HepG2 (cell line): ENCODE data around the gene VWA1. TPM values are rescaled to one million over a fixed set of nuclear protein-coding genes. Genes with fewer than 3 reads are reported as not detected.

Source experiments
- BCL6 ChIP-seq: IDR thresholded peaks from 2 replicates; pipeline ENCODE4 v1.6.1; 2016; ENCODE audit warnings: missing genetic modification reagents, missing compliant biosample characterization
- FIP1L1 ChIP-seq: fragments of 200-400 bp; formaldehyde crosslinking; IDR thresholded peaks from 2 replicates; pipeline ENCODE4 v1.6.1; 2018; ENCODE audit warnings: low read depth, mild to moderate bottlenecking, low read length, moderate library complexity, borderline replicate concordance; ENCODE audit not compliant: insufficient read depth
- HNF1B ChIP-seq: sonication (generic); formaldehyde crosslinking; IDR thresholded peaks from 2 replicates; pipeline ENCODE4 v1.5.1; 2020; ENCODE audit warnings: mild to moderate bottlenecking, moderate library complexity, missing genetic modification reagents
- KIAA2018 ChIP-seq: sonication (generic); formaldehyde crosslinking; IDR thresholded peaks from 2 replicates; pipeline ENCODE4 v1.5.0; 2020; ENCODE audit warnings: mild to moderate bottlenecking, missing genetic modification reagents, borderline replicate concordance
- NFATC3 ChIP-seq: sonication (generic); formaldehyde crosslinking; IDR thresholded peaks from 2 replicates; pipeline ENCODE4 v1.5.1; 2020; ENCODE audit warnings: mild to moderate bottlenecking, missing genetic modification reagents
- PATZ1 ChIP-seq: sonication (generic); formaldehyde crosslinking; IDR thresholded peaks from 2 replicates; pipeline ENCODE4 v1.4.0; 2020; ENCODE audit warnings: missing genetic modification reagents
- SP1 ChIP-seq, 2 experiments: fragments of 450-650 bp in 1 of 2; sonication (generic) in 1 of 2; formaldehyde crosslinking in 1 of 2; IDR thresholded peaks; 2 replicates each; pipeline versions ENCODE4 v1.4.0 to v1.6.1; 2016 to 2020; ENCODE audit warnings: missing genetic modification reagents in 1 of 2
- USF2 ChIP-seq, 2 experiments: sonication (generic) in 1 of 2; formaldehyde crosslinking in 1 of 2; IDR thresholded peaks; 2 replicates each; pipeline versions ENCODE4 v1.5.1 to v1.6.1; 2011 to 2020; ENCODE audit warnings: borderline replicate concordance in 1 of 2, low read depth in 1 of 2, low read length in 1 of 2, mild to moderate bottlenecking in 1 of 2, missing genetic modification reagents in 1 of 2, moderate library complexity in 1 of 2
- ZNF496 ChIP-seq: sonication (generic); formaldehyde crosslinking; IDR thresholded peaks from 2 replicates; pipeline ENCODE4 v1.8.1; 2023; ENCODE audit warnings: mild to moderate bottlenecking, moderate library complexity, missing genetic modification reagents; ENCODE audit not compliant: insufficient replicate concordance
- ZNF670 ChIP-seq: sonication (generic); formaldehyde crosslinking; IDR thresholded peaks from 2 replicates; pipeline ENCODE4 v1.8.0; 2022; ENCODE audit warnings: mild to moderate bottlenecking, missing genetic modification reagents, borderline replicate concordance
- polyA plus RNA-seq, 8 experiments: library from polyadenylated mRNA; depleted of rRNA in 3 of 8; stranded (reverse) in 7 of 8; unstranded in 1 of 8; fragments of >200 nt; fragmentation: Illumina TruSeq in 4 of 8; extraction: Trizol in 4 of 8; gene quantifications; 2 replicates each; pipeline versions ENCODE4 v1.2.1 to v1.2.3, GENCODE V29; 2011 to 2016; ENCODE audit warnings: low read depth in 4 of 8, missing spikeins in 1 of 8, mixed read lengths in 1 of 8; ENCODE audit not compliant: insufficient read depth in 1 of 8
- total RNA-seq, 5 experiments: library from RNA; depleted of rRNA; stranded (reverse); fragments of >200 nt; fragmentation: Illumina TruSeq; extraction: Trizol; gene quantifications; 2 replicates each; pipeline ENCODE4 v1.2.3, GENCODE V29; 2016; ENCODE audit warnings: low read depth in 1 of 5

Gene VWA1
- total and polyA plus RNA-seq, 2 of the 13 experiments (the other 11 are each of a cell fraction or from before 2014, with no cell fraction given), result 40.9 to 57.5 TPM

- TF ChIP-seq PATZ1 (CRISPR knock-in tag) (peak; percentile 96), ZNF670 (CRISPR knock-in tag) (no peak), FIP1L1 (no peak), USF2 (IDR thresholded peaks at IDR 0.05; ENCODE audit: low read depth, low read length) (no peak), USF2 (CRISPR knock-in tag; IDR thresholded peaks at IDR 0.05; ENCODE audit: borderline replicate concordance) (no peak), NFATC3 (CRISPR knock-in tag) (no peak), ZNF496 (no peak), KIAA2018 (CRISPR knock-in tag) (no peak), SP1 (IDR thresholded peaks at IDR 0.05) (no peak), SP1 (CRISPR knock-in tag; IDR thresholded peaks at IDR 0.05) (no peak), HNF1B (CRISPR knock-in tag) (peak; percentile 59; the same call in 1 of the 2 replicates), BCL6 (CRISPR knock-in tag) (peak; percentile 35; the same call in 1 of the 2 replicates)
These were observed 14.2 kb upstream of the VWA1 start, which contains the start of gene ANKRD65 (continued) for GRCh38 chr1:1421147-1421906.
